Coronary artery (tissue), 2 donors: Measurements from ENCODE around the gene TMEM131L.

Source experiments
- DNase-seq: peaks from one replicate; pipeline ENCODE4 v3.0.0-alpha.2; 2017; ENCODE audit warnings: low spot score
- H3K27ac ChIP-seq, 2 donors: fragments of 200-600 bp; sonication (generic); one replicate each; pipeline ENCODE4 v1.5.1; 2016 to 2019
- H3K4me3 ChIP-seq: fragments of 200-600 bp; sonication (generic); 2 replicates; pipeline ENCODE4 v1.5.1; 2016; ENCODE audit warnings: mild to moderate bottlenecking, moderate library complexity
- CTCF ChIP-seq: fragments of 200-600 bp; sonication (generic); IDR thresholded peaks from one replicate; pipeline ENCODE4 v1.5.1; 2019; ENCODE audit warnings: antibody characterized with exemption

TMEM131L gene

DNA sequence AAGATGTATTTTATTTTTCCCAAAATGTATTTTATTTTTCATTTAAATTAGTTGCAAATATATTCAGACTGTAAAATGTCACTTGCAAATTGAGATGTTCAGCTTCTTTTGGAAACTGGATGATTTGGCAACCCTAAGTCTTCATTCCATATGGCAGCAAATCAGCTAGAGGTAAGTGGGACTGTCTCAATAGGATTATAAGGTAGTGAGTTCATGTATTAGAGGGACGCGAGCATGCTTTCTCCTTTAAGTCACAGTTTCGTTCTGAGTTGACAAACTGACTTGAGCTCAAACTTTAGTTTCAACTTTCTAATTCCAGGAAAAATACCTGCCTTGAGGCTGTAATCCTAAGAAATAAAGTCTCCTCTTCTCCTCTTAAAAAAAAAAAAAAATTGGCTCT is 44.2 kb upstream of the TMEM131L start:
- no peak for TF ChIP-seq CTCF
- Histone ChIP-seq H3K27ac (no peak overlapping the region), H3K4me3 (no peak overlapping the region)
- no peak for DNase-seq

DNA sequence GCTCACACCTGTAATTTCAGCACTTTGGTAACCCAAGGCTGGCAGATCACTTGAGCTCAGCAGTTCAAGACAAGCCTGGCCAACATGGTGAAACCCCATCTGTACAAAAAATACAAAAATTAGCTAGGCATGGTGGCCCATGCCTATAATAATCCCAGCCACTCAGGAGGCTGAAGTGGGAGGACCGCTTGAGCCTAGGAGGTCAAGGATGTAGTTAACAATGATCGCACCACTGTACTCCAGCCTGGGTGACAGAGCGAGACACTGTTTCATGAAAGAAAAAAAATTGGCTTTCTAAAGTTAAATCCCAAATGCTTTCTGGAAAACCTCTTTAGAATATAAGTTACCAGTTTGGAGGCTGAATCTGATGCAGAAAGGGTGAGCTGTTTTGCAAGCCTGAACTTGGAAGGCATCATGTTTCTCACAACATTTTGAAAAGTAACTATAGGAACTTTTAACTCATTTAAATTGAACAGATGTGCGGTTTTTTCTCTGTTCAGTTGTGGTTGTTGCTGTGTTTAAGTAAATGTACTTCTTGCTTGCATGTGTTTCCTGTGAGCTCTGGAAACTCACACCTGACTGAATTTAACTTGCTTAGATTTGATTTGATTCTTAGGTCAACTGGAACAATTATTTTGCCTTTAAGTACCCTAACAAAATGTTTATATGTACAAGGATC is 39.8 kb upstream of the TMEM131L start:
- no peak overlapping the region for H3K27ac ChIP-seq
- DNase-seq = no peak
- no peak for TF ChIP-seq CTCF
- H3K4me3 ChIP-seq = no peak overlapping the region

GRCh38 chr4:153427363-153428071 is 38.6 kb upstream of the TMEM131L start:
- no peak for TF ChIP-seq CTCF

GRCh38 chr4:153428941-153429475 is 37.2 kb upstream of the TMEM131L start:
- TF ChIP-seq CTCF = no peak
- DNase-seq = no peak
- Histone ChIP-seq H3K4me3 (no peak overlapping the region), H3K27ac (peak overlapping the region; percentile 29 to 50)

More at GRCh38 chr4:153427363-153428071, 38.6 kb upstream of the TMEM131L start:
- Histone ChIP-seq H3K4me3 (no peak overlapping the region), H3K27ac (peak overlapping the region; percentile 24 to 43)
- no peak for DNase-seq

GRCh38 chr4:153432965-153433753 is 33.0 kb upstream of the TMEM131L start:
- DNase-seq = no peak
- Histone ChIP-seq H3K27ac (peak overlapping the region in 1 of 2 donors; percentile 45), H3K4me3 (no peak overlapping the region)
- TF ChIP-seq CTCF = peak; percentile 29

DNA sequence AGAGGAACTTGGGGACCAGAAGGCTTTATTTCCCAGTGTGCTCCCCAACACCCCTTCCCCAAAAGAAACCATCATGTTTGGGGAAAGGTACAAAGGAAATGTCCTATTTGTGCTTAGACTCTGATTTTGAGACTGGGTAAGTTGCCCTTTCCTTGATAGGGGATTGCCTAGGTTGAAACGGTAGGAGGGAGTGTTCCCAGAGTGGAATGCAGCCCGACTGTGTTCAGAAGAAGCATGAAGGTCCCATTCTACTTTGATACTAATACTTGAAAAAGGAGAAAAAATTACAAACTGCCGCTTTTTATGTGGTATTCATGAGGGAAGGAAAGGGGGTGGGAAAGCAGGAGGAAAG is 32.4 kb upstream of the TMEM131L start:
- no peak for DNase-seq
- TF ChIP-seq CTCF = no peak
- no peak overlapping the region for H3K4me3 ChIP-seq
- H3K27ac ChIP-seq = no peak overlapping the region
